GM10248 (cell line): ENCODE measurements around the gene BDP1.
A peak's percentile ranks its signal among the peaks of the same experiment; 100 is the strongest.
"Not testable (repeated sequence)": the region's sequence is repeated elsewhere in the genome, so short reads cannot be mapped to it uniquely, and the experiment has no call there.

Source experiments
- CTCF ChIA-PET: fragments of 300-600 bp; sonication (Branson Sonifier 250); formaldehyde crosslinking; extraction: SDS; loops from one replicate; lab custom pipeline; 2021; ENCODE audit warnings: antibody characterized with exemption; lab: Yijun Ruan, JAX
- POLR2A ChIA-PET: fragments of 350-650 bp; sonication (Branson Sonifier 250); formaldehyde crosslinking; extraction: SDS; loops from one replicate; lab custom pipeline; 2020; ENCODE audit warnings: antibody characterized with exemption; lab: Yijun Ruan, JAX
- DNase-seq: peaks from one replicate; pipeline ENCODE4 v3.0.0; 2012; ENCODE audit errors: extremely low spot score
- CTCF ChIP-seq: IDR thresholded peaks from 2 replicates; pipeline ENCODE4 v1.5.1; 2012; ENCODE audit warnings: mild to moderate bottlenecking, low read depth; ENCODE audit errors: extremely low read depth, missing control alignments, control extremely low read depth

Gene BDP1

GRCh38 chr5:71573591-71573990, 118.1 kb downstream of the BDP1 start:
- CTCF ChIA-PET = no interaction called here
- POLR2A ChIA-PET = no interaction called here

GRCh38 chr5:71575588-71575987, 120.1 kb downstream of the BDP1 start:
- POLR2A ChIA-PET = not testable (repeated sequence)
- CTCF ChIA-PET = interaction anchor here (1.0 to 1.6 kb wide), 2 partner anchors 10 to 25 kb away, joined by 3 to 4 read pairs; no protein-coding TSS in a partner anchor

More at GRCh38 chr5:71573591-71573990, 118.1 kb downstream of the BDP1 start:
- no peak for TF ChIP-seq CTCF
- DNase-seq = no peak

GRCh38 chr5:71576241-71576640, 120.8 kb downstream of the BDP1 start:
- DNase-seq = no peak
- ChIA-PET CTCF (interaction anchor here (1.0 to 1.6 kb wide), 2 partner anchors 11 to 25 kb away, joined by 3 to 4 read pairs; no protein-coding TSS in a partner anchor), POLR2A (no interaction called here)
- no peak for TF ChIP-seq CTCF

More at GRCh38 chr5:71575588-71575987, 120.1 kb downstream of the BDP1 start:
- DNase-seq = not testable (repeated sequence)

- CTCF ChIA-PET = interaction anchor here (1.0 to 1.2 kb wide), 2 partner anchors 10 to 30 kb away, joined by 3 read pairs; no protein-coding TSS in a partner anchor
- DNase-seq, POLR2A ChIA-PET: not testable (repeated sequence)
Measured at GRCh38 chr5:71577839-71578238, 122.4 kb downstream of the BDP1 start.

GRCh38 chr5:71582945-71583584, 127.6 kb downstream of the BDP1 start:
- ChIA-PET CTCF (interaction anchor here (1.5 to 4.7 kb wide), 3 partner anchors 9 to 175 kb away, joined by 3 to 20 read pairs (median 8); no protein-coding TSS in a partner anchor), POLR2A (no interaction called here)

GRCh38 chr5:71586052-71586940, 130.8 kb downstream of the BDP1 start:
- DNase-seq = no peak
- POLR2A ChIA-PET = interaction anchor here (0.9 to 1.4 kb wide), 2 partner anchors 15 kb away, joined by 3 to 6 read pairs; no protein-coding TSS in a partner anchor
- CTCF ChIA-PET = interaction anchor here (1.4 to 7.1 kb wide), 3 partner anchors 14 to 110 kb away, joined by 6 to 72 read pairs (median 20); no protein-coding TSS in a partner anchor
- TF ChIP-seq CTCF = no peak

More at GRCh38 chr5:71582945-71583584, 127.6 kb downstream of the BDP1 start:
- no peak for TF ChIP-seq CTCF
- DNase-seq = no peak

GRCh38 chr5:71586941-71587765, 131.7 kb downstream of the BDP1 start, which contains the start of gene MCCC2:
TSS of gene MCCC2 (plus strand) at chr5:71587340. CDS start at chr5:71587426, 86 bp downstream.
- POLR2A ChIA-PET = interaction anchor here (1.4 kb wide), 1 partner anchor 14 kb away, joined by 6 read pairs; no protein-coding TSS in a partner anchor
- CTCF ChIA-PET = interaction anchor here (1.1 to 7.1 kb wide), 4 partner anchors 11 to 722 kb away, joined by 3 to 72 read pairs (median 4); no protein-coding TSS in a partner anchor
- peak; percentile 96 for DNase-seq
- TF ChIP-seq CTCF = no peak
